Measurements from ENCODE around the gene OR2J3. TPM values are rescaled to one million over a fixed set of nuclear protein-coding genes. Genes with fewer than 3 reads are reported as not detected.
"Not testable (repeated sequence)": the region's sequence is repeated elsewhere in the genome, so short reads cannot be mapped to it uniquely, and the experiment has no call there.

OR2J3 gene
- total RNA-seq (2014; rRNA removed; shearing (Covaris generic)): not detected in 2 replicates

DNA sequence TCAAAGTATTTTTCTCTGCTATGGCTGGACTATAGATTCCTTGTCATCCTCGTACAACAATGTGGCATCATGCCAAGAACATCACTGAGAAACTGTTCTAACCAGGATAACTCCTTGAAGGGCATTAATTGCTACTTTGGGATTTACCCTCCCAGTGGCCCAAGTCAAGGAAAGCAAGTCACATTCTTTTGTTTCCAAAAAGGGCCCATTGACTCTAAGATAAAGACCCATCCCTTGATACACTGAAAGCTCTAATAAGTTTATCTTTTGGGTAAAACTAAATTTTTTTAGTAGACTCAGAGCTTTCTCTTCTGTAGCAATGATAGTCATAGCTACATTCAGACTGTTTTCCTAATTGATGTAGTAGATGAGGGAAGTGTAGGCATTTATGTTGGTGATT, at the start of gene OR2J3:
TSS of gene OR2J3 (plus strand) at position 301 of the 400 bp plus-strand sequence. CDS start 3,833 bp downstream, outside the sequence.
- DNase-seq (ENCODE audit: low read depth): no peak

DNA sequence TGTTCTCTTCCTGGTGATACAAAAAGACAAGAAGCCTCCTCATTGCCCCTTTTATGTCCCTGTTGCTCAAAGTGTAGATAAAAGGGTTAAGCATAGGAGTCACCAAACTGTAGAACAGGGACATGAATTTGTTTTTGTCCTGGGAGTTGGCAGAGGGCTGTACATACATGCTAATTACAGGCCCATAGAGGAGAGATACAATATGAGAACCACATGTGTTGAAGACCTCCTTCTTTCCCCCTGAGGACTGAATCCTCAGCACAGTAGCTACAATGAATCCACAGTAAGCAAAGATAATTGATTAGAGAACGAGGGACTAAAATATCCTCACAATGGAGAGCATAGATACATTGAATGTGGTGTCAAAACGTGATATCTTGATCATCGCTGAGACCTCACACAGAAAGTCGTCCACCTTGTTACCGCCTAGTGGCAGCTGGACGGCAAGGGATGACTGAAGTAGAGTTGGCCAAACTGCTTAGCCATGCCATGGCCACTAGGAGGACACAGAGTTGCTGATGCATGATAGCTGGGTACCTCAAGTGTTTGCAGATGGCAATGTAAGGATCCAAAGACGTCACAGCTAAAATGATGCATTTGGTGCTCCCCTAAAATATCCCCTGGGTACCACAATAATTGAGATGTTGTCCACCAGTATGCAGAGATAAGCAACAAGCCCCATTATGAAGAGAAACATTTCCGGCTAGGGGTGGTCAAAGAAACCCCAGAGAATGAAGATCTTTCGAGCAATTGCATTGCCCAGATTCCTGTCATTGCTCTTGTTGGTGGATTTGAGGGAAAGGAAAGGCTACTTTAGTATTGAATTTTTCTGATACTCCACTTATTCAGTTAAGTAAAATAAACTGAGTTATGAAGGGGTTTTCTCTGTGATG, 35.8 kb upstream of the OR2J3 start:
- DNase-seq (ENCODE audit: low read depth): peak; percentile 65

DNA sequence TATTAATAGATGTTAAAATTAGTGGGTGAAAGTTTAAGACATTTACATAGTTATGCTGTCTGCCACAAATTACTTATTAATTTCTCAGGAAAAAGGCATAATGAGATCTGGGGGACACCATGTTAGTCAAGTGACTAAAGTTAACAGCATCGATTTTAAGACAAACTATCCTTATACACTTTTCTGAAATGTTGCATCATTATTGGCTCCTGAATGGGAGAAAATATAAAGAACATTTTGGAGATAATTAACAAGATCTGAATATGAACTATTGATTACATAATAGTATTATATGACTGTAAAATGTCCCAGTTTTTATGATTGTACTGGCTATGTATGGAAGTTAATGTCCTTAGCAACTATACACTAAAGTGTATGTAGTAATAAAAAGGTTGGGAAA, 28.7 kb upstream of the OR2J3 start:
- DNase-seq (ENCODE audit: low read depth): no peak

DNA sequence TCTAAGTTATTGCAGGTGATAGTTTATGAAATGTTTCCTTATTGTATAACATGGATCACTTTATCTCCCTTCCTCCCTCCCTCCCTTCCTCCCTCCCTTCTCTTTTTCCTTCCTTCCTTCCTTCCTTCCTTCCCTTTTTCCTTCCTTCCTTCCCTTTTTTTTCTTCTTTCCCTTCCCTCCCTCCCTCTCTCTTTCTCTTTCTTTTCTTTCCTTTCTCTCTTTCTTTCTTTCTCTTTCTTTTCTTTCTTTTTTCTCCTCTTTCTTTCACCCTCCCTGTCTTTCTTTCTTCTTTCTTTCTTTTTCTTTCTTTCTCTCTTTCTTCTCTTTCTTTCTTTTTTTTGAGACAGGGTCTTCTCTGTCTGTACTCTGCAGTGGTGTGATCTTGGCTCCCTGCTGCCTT, 26.5 kb upstream of the OR2J3 start:
- DNase-seq (ENCODE audit: low read depth): no peak

DNA sequence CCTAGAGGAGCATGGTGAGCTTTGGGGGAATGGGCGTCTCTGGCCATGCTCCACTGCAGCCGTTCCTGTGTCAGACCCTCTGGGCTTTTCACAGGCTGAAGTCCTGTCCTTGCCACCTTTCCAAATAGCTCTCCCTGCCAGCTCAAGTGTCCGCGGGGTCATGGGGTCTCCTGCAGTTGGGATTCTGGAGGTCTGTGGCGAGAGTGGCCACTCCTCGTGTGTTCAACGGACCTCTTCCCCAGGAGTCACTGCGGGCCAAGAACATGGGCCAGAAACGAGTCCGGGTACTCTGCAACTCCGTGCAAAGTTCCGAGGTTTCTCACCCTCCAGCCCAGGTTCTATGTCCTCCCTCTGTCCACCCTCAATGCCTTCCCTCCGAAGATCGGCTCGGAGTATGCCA, 25.4 kb upstream of the OR2J3 start:
- no peak for DNase-seq (ENCODE audit: low read depth)

DNA sequence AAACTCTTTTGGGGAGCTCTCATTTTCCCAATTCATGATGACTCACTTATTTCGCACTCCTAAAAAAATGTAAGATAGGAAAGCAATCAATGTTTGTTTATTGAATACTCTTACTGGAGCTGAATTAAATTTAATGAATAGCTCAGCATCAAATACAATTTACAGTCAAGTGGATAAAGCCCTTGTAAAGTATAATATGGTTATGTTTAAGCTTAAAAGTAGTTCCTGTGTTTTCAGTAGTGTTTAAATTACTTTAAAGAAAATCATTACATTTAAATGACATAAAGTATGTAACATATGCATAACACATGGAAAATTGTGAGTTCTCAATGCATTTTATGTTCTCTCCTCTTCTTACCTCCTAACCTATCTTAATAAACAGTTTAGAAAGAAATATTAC, 20.6 kb upstream of the OR2J3 start, which contains the start of gene OR2B3:
TSS of gene OR2B3 (minus strand) at position 101 of the 400 bp plus-strand sequence. CDS start at position 36, 65 bp downstream.
- no peak for DNase-seq (ENCODE audit: low read depth)

DNA sequence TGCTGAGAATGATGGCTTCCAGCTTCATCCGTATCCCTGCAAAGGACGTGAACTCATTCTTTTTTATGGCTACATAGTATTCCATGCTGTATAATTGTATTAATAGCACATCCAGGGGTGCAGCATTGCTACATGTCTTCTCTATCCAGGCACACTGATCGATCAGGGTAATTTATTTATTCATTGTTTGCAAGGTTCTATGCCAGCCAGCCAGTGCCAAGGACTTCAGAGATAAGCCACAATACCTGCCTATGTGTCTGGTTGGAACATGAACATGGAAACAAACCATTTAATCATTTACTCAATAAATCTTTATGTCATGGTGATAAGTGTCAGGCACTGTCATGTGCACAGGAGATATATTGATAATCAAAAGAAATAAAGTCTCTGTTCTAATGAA, 14.9 kb upstream of the OR2J3 start:
- DNase-seq (ENCODE audit: low read depth): no peak

DNA sequence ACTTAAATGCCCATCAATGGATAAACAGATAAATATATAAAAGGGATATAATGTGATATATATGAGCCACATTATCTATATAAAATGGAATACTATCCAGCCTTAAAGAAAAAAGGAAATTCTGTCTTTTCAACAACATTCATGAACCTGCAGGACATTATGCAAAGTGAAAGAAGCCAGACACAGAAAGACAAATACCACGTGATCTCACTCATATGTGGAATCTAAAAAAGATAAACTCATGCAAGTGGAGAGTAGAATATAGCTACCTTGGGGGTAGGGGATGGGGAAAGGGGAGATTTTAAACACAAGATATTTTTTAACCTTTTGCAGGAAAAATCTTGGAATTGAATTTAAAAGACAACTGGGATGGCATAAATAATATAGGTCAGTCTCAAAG, 10.1 kb upstream of the OR2J3 start:
- no peak for DNase-seq (ENCODE audit: low read depth)

DNA sequence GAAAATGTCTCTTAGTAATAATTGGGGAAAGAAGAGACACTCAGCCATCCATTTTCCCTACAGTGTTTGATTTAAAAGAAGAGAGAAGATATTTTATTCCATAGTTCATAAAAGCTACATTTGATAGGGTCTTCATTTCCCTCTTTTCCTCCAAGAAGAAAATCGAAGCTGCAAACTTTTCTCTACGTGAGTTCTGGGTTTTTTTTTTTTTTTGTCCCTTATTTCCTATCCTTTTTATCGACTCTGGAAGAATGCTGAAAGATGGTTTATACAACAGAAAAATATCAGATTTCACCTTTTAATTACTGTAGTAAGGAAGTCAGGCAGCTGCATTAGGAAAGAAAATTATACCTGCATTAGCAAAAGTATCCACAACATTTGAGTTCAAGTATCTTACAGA, 8.7 kb upstream of the OR2J3 start, which contains the start of gene OR2J1:
TSS of gene OR2J1 (plus strand) at position 301 of the 400 bp plus-strand sequence. CDS start 1,453 bp downstream, outside the sequence.
- no peak for DNase-seq (ENCODE audit: low read depth)

DNA sequence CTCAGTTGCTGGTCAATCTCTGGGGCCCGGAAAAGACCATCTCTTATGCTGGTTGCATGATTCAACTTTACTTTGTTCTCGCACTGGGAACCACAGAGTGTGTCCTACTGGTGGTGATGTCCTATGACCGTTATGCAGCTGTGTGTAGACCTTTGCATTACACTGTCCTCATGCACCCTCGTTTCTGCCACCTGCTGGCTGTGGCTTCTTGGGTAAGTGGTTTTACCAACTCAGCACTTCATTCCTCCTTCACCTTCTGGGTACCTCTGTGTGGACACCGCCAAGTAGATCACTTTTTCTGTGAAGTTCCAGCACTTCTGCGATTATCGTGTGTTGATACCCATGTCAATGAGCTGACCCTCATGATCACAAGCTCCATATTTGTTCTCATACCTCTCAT, 4.3 kb downstream of the OR2J3 start:
- no peak for DNase-seq (ENCODE audit: low read depth)

DNA sequence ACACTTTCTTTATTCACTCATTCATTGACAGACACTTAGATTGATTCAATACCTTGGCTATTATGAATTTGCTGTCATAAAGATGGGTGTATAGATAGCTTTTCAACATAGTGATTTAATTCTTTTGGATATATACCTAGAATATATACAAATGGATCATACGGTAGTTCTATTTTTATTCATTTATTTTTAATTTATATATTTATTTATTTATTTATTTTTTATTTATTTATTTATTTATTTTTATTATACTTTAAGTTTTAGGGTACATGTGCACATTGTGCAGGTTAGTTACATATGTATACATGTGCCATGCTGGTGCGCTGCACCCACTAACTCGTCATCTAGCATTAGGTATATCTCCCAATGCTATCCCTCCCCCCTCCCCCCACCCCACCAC, 7.1 kb downstream of the OR2J3 start:
- not testable (repeated sequence) for DNase-seq (ENCODE audit: low read depth)

DNA sequence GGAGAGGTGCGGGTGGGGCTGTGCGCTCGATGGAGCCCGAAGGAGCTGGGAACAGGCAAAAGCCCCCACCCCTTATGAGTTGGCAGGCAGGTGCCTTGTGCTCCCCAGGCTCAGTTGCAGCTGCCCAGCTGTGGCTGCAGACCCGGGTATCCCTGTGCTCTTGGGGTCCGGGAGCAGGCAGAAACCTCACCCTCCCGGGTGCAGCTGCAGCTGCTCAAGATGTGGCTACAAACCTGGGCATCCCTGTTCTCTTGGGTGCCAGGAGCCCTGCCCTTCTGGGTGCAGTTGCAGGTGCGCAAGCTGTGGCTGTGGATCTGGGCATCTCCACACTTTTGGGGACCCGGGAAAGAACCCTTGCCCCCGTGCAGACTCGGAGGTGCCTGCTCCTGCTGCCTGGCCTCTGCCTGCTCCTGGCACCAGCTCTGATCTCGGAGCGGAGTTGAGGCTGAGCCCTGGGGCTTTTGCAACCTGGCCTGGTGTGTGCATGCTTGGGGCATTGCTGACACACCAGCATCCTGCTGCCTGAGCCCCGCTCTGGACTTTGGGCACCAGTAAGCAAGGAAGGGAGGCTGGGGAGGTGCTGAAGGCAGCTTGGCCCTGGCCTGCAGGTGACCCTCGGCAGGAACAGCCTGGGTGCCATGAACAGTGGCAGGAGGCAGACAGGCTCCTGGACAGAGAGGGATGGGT, 21.6 kb downstream of the OR2J3 start:
- no peak for DNase-seq (ENCODE audit: low read depth)

DNA sequence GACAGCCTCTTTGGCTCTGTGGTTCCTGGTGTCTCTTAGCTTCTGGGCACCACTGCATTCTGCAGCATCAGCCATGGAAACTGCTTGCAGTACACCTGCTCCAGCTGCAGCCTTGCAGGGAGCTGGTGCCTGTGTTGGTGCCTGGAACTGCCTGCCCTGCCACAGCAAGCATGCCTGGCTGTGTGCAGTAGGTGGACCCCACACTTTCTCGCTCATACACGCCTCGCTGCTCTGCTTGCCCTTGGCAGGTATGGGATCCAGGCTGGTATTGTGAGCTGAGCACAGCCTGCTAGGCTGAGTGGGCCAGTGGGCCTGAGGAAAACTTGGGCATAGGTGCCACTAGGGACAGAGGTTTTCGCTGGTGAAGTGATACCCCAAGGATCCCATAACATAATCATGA, 22.8 kb downstream of the OR2J3 start:
- DNase-seq (ENCODE audit: low read depth): no peak

DNA sequence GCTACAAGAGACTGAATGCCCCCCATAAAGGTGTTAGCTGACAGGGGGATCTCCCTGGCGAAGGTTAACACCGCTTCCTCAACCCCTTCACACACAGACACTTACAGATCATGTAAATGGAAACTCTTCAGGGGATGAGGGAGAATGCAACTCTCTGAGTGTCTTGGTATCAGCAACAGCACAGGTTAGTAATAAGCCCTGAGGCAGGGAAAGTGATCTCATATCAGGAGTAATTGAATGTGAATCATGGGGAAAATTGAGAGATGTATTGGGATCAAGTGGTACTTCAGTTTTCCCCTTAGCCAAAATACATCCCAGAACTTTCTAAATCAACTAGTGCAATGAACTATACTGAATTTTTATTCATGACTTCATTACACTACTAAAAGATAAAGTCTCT, 23.8 kb downstream of the OR2J3 start:
- peak; percentile 31 for DNase-seq (ENCODE audit: low read depth)

DNA sequence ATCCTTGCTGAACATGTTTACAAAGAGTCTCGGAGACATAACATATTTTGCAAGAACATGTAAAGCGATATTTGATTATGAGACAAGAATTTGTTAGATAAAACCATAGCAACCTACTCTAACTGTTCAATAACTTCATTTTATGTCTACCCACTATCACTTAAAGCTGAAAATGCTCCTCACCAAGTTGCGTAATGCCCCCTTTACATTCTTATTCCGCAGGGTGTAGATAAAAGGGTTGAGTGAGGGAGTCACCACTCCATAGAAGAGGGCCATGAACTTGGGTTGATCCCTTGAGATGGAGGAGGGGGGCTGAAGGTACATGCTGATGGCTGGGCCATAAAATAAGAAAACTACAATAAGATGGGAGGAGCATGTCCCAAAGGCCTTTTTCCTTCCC, 29.9 kb downstream of the OR2J3 start:
- DNase-seq (ENCODE audit: low read depth): no peak

DNA sequence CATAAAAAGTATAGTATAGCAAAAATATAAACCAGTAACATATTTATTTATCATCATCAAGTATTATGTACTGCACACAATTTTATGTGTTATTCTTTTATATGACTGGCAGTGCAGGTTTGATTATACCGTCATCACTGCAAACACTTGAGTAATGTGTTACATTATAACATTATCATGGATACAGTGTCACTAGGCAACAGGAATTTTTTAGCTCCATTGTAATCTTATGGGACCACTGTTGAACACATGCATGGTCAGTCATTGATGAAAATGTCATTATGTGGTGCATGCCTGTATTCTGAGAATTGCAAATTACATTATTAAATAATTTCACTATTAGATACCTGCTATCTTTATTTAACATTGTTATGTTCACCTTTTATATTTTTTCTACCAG, 33.7 kb downstream of the OR2J3 start:
- no peak for DNase-seq (ENCODE audit: low read depth)

DNA sequence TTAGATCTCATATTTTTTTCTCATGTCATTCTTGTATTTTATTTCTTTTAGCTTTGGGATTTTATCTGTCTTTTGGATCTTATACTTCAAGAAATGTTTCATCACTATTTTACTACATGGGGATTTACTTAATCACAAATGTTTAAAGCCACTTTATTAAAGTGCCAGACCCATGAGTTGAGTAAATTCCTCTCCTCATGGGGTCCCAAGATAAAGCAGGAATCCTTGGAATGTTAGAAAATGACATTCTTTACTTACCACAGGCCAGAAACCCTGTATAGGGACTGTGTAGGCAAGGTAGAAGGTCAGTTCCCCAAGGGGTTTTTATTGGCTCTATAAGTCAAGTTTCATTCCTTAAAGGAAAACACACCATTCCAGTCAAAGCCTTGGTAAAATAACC, 34.5 kb downstream of the OR2J3 start:
- peak; percentile 34 for DNase-seq (ENCODE audit: low read depth)

DNA sequence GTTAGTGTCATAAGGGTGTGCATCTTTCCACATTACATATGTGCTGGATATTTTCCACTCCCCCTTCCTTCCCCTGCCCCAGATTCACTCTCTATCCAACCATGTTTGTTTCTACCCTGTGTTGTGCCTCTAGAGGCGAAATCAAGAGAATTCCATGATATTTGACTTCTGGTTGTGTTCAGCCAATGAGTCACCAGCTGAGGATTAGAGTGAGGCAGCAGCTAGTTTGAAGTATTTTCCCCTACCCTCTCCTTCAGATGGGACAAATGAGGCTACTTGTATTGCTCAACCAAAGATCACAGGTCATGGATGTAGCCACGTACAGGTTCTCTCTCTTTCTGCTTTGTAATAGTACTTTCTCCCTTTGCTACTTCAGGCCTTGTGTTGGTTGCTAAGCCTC, 38.3 kb downstream of the OR2J3 start:
- DNase-seq (ENCODE audit: low read depth): no peak

DNA sequence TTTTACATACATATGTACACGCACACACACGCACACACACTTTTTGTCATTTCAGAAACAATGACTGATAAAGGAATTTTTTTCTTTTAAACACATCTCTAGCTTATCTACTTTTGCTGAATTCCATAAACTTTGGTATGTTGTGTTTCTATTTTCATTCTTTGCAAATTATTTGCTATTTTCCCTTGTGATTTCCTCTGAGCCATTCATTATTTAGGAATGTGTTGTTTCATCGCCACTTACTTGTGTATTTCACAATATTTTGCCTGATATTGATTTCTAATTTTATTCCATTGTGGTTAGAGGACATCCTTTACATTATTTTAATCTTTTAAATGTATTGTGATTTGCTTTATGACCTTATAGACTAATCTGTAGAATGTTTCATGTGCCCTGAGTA, 39.2 kb downstream of the OR2J3 start:
- no peak for DNase-seq (ENCODE audit: low read depth)

DNA sequence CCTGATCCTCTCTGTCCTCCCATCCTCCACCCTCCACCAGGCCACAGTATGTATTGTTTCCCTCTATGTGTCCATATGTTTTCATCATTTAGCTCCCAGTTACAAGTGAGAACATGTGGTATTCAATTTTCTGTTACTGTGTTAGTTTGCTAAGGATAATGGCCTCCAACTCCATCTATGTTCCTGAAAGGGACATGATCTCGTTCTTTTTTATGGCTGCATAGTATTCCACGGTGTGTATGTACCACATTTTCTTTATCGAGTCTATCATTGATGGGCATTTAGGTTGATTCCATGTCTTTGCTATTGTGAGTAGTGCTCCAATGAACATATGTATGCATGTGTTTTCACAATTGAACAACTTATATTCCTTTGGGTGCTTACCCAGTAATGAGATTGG, 41.6 kb downstream of the OR2J3 start:
- not testable (repeated sequence) for DNase-seq (ENCODE audit: low read depth)

DNA sequence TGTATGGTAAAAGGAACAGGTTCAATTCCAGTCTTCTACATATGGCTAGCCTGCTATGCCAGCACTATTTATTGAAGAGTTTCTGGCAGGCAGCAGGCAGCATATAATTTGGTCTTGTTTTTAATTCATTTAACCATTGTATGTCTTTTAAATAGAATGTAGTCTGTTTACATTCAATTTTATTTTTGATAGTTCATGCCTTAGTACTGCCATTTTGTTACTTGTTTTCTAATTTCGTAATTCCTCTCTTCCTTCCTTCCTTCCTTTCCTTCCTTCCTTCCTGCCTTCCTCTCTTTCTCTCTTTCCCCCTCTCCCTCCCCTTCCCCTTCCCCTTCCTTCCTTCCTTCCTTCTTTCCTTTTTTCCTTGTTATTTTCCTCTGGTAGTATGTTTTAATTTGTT, 45.2 kb downstream of the OR2J3 start:
- no peak for DNase-seq (ENCODE audit: low read depth)

DNA sequence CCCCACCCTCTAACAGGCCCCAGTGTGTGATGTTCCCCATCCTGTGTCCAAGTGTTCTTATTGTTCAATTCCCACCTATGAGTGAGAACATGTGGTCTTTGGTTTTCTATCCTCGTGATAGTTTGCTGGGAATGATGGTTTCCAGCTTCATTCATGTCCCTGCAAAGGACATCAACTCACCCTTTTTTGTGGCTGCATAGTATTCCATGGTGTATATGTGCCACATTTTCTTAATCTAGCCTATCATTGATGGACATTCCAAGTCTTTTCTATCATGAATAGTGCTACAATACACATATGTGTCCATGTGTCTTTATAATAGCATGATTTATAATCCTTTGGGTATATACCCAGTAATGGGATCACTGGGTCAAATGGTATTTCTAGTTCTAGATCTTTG, 47.3 kb downstream of the OR2J3 start:
- not testable (repeated sequence) for DNase-seq (ENCODE audit: low read depth)

DNA sequence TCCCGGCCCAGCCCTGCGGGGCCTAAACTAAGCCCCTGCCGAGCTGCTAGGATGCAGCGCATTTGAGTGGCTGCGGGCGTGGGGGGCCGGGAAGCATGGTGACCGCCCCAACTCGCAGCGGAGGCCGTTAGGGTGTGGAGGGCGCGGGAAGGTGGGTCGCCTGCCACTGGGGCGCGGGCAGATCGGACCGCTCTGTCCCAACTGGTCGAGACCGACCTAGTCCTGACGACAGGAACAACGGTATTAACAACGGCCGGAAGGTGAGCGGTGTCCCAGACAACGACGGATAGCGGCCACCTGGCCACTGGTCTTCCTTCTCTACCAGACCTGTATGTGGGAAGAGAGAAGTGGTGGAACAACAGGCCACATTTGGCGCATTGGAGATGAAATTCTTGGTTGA, 52.1 kb downstream of the OR2J3 start:
- DNase-seq (ENCODE audit: low read depth): not testable (repeated sequence)

All from Daoy (cell line).